Stimulated activated CD8-positive, alpha-beta memory T cell treated with anti-CD3 and anti-CD28 coated beads, Interleukin-4, amount 100 ng/mL, for 4 hours (primary cell): ENCODE results near the gene FGF10.

Source experiments
- DNase-seq, 2 donors: peaks; one replicate each; pipeline ENCODE4 v3.0.0-alpha.2; 2020; ENCODE audit warnings: low read depth in 2 of 2, low spot score in 1 of 2

FGF10 gene

DNA sequence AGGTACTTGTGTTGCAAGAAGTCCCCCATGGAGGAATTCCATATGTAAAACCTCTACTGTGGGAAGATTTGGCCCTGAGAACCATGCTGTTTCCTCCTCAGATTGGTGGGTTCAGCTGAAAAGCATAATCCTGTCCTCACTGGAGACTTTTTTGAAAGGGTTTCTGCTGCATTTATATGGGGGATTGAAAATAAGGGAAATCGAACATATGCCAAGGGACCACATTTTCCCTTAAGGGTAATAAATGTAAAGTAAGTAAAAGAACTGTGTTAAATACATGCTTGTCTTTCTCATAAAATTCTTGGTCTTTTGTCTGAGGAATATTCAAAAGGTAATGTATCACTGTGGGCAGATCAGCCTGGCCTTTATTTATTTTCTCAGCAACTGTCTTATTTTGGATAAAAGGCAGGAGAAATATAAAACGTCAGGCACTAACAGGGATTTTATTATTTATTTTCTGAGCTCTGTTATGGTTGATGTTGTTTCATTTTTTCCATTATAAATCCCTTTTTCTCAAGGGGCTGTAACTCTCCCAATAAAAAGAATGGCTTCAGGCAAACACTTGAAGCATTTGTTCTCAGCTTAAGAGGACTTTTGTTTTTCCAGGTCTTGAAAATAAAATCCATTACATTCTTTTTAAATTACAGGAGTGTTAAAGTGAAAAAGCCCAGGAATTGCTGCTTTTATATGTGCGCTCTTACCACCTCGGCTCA, 131.4 kb downstream of the FGF10 start:
- no peak for DNase-seq

- no peak for DNase-seq
Measured at GRCh38 chr5:44257221-44257620, 132.0 kb downstream of the FGF10 start.
